T-helper 2 cell treated with Interferon-gamma antibody and Interleukin-4, amounts not matched to agents 5 μg/mL and 100 μg/mL, for 36 hours (primary cell): ENCODE results near the gene MYO1E.

Experiments used
- DNase-seq: peaks from one replicate; pipeline ENCODE4 v3.0.0; 2021; ENCODE audit warnings: low spot score
- H3K27ac Mint-ChIP-seq: one replicate; pipeline ENCODE4 v1.8.0; 2021; ENCODE audit warnings: mild to moderate bottlenecking, mixed read lengths
- H3K27me3 Mint-ChIP-seq: one replicate; pipeline ENCODE4 v1.8.0; 2021; ENCODE audit warnings: low read depth, mixed read lengths
- H3K36me3 Mint-ChIP-seq: one replicate; pipeline ENCODE4 v1.8.0; 2021; ENCODE audit warnings: low read depth, mixed read lengths
- H3K4me1 Mint-ChIP-seq: one replicate; pipeline ENCODE4 v1.8.0; 2021; ENCODE audit warnings: low read depth, mixed read lengths
- H3K4me3 Mint-ChIP-seq: one replicate; pipeline ENCODE4 v1.8.0; 2022; ENCODE audit warnings: mild to moderate bottlenecking, moderate library complexity, mixed read lengths
- H3K9me3 Mint-ChIP-seq: one replicate; pipeline ENCODE4 v1.8.0; 2021; ENCODE audit warnings: mixed read lengths

MYO1E gene

GRCh38 chr15:59376733-59377132 lies 4.1 kb upstream of the MYO1E start:
- Mint-ChIP-seq H3K36me3 (no peaks in the 10 kb centered on the region), H3K27me3 (peaks cover 42% of the 10 kb centered on the region)

GRCh38 chr15:59373215-59373614 lies 544 bp upstream of the MYO1E start:
- Mint-ChIP-seq H3K4me3 (peak overlapping the region; percentile 89), H3K27ac (no peak overlapping the region), H3K27me3 (peaks cover 56% of the 10 kb centered on the region), H3K9me3 (no peaks in the 10 kb centered on the region), H3K4me1 (peaks cover 28% of the 10 kb centered on the region), H3K36me3 (peaks cover 8% of the 10 kb centered on the region)
- DNase-seq = no peak

More at GRCh38 chr15:59376733-59377132, 4.1 kb upstream of the MYO1E start:
- no peak for DNase-seq
- no peak overlapping the region for H3K27ac Mint-ChIP-seq
- H3K9me3 Mint-ChIP-seq = no peaks in the 10 kb centered on the region
- no peak overlapping the region for H3K4me3 Mint-ChIP-seq
- peaks cover 9% of the 10 kb centered on the region for H3K4me1 Mint-ChIP-seq

GRCh38 chr15:59371458-59372351 lies 966 bp downstream of the MYO1E start:
- H3K27me3 Mint-ChIP-seq = peaks cover 56% of the 10 kb centered on the region
- peaks cover 8% of the 10 kb centered on the region for H3K36me3 Mint-ChIP-seq
- peaks cover 33% of the 10 kb centered on the region for H3K4me1 Mint-ChIP-seq
- H3K9me3 Mint-ChIP-seq = no peaks in the 10 kb centered on the region
- peak overlapping the region; percentile 98 for H3K4me3 Mint-ChIP-seq
- H3K27ac Mint-ChIP-seq = peak overlapping the region; percentile 91
- DNase-seq = no peak

- Mint-ChIP-seq H3K4me3 (no peak overlapping the region), H3K27ac (no peak overlapping the region), H3K4me1 (peaks cover 34% of the 10 kb centered on the region), H3K9me3 (no peaks in the 10 kb centered on the region), H3K36me3 (peaks cover 8% of the 10 kb centered on the region), H3K27me3 (peaks cover 50% of the 10 kb centered on the region)
- no peak for DNase-seq
Observed at GRCh38 chr15:59369597-59369996, 3.1 kb downstream of the MYO1E start.

GRCh38 chr15:59367022-59367451 lies 5.6 kb downstream of the MYO1E start:
- H3K27ac Mint-ChIP-seq = no peak overlapping the region
- no peak for DNase-seq
- peaks cover 13% of the 10 kb centered on the region for H3K36me3 Mint-ChIP-seq
- H3K27me3 Mint-ChIP-seq = peaks cover 39% of the 10 kb centered on the region
- H3K9me3 Mint-ChIP-seq = no peaks in the 10 kb centered on the region
- no peak overlapping the region for H3K4me3 Mint-ChIP-seq
- peaks cover 26% of the 10 kb centered on the region for H3K4me1 Mint-ChIP-seq

GRCh38 chr15:59366333-59367021 lies 6.2 kb downstream of the MYO1E start:
- Mint-ChIP-seq H3K27me3 (peaks cover 39% of the 10 kb centered on the region), H3K36me3 (peaks cover 13% of the 10 kb centered on the region), H3K4me3 (no peak overlapping the region), H3K27ac (no peak overlapping the region), H3K9me3 (no peaks in the 10 kb centered on the region), H3K4me1 (peaks cover 26% of the 10 kb centered on the region)
- no peak for DNase-seq

- H3K9me3 Mint-ChIP-seq = no peaks in the 10 kb centered on the region
- H3K36me3 Mint-ChIP-seq = peaks cover 4% of the 10 kb centered on the region
- H3K27ac Mint-ChIP-seq = no peak overlapping the region
- no peak overlapping the region for H3K4me3 Mint-ChIP-seq
- peaks cover 10% of the 10 kb centered on the region for H3K4me1 Mint-ChIP-seq
- DNase-seq = no peak
- H3K27me3 Mint-ChIP-seq = peaks cover 36% of the 10 kb centered on the region
Observed at GRCh38 chr15:59364248-59364647, 8.4 kb downstream of the MYO1E start.

- Mint-ChIP-seq H3K27ac (no peak overlapping the region), H3K4me3 (no peak overlapping the region), H3K9me3 (no peaks in the 10 kb centered on the region), H3K27me3 (peaks cover 40% of the 10 kb centered on the region), H3K36me3 (peaks cover 4% of the 10 kb centered on the region), H3K4me1 (peaks cover 6% of the 10 kb centered on the region)
- no peak for DNase-seq
Observed at GRCh38 chr15:59362331-59362730, 10.3 kb downstream of the MYO1E start.

GRCh38 chr15:59360896-59361295 lies 11.8 kb downstream of the MYO1E start:
- Mint-ChIP-seq H3K27me3 (peaks cover 40% of the 10 kb centered on the region), H3K27ac (no peak overlapping the region), H3K9me3 (no peaks in the 10 kb centered on the region), H3K36me3 (peaks cover 4% of the 10 kb centered on the region), H3K4me3 (no peak overlapping the region), H3K4me1 (peaks cover 4% of the 10 kb centered on the region)
- DNase-seq = no peak

- Mint-ChIP-seq H3K4me1 (peaks cover 10% of the 10 kb centered on the region), H3K4me3 (no peak overlapping the region), H3K27ac (no peak overlapping the region), H3K27me3 (peaks cover 44% of the 10 kb centered on the region), H3K36me3 (peaks cover 4% of the 10 kb centered on the region), H3K9me3 (no peaks in the 10 kb centered on the region)
- DNase-seq = no peak
Observed at GRCh38 chr15:59360305-59360704, 12.4 kb downstream of the MYO1E start.

GRCh38 chr15:59355730-59356129 lies 16.9 kb downstream of the MYO1E start:
- Mint-ChIP-seq H3K4me1 (peaks cover 41% of the 10 kb centered on the region), H3K9me3 (no peaks in the 10 kb centered on the region), H3K27me3 (peaks cover 43% of the 10 kb centered on the region), H3K4me3 (no peak overlapping the region), H3K36me3 (peaks cover 5% of the 10 kb centered on the region), H3K27ac (peak overlapping the region; percentile 33)
- no peak for DNase-seq

GRCh38 chr15:59354417-59355031 lies 18.1 kb downstream of the MYO1E start:
- Mint-ChIP-seq H3K4me3 (peak overlapping the region; percentile 58), H3K4me1 (peaks cover 52% of the 10 kb centered on the region), H3K27ac (peak overlapping the region; percentile 66), H3K27me3 (peaks cover 34% of the 10 kb centered on the region), H3K9me3 (no peaks in the 10 kb centered on the region), H3K36me3 (peaks cover 9% of the 10 kb centered on the region)
- DNase-seq = no peak

- Mint-ChIP-seq H3K27me3 (peaks cover 34% of the 10 kb centered on the region), H3K27ac (peak overlapping the region; percentile 84), H3K4me3 (peak overlapping the region; percentile 58), H3K4me1 (peaks cover 54% of the 10 kb centered on the region), H3K9me3 (no peaks in the 10 kb centered on the region), H3K36me3 (peaks cover 9% of the 10 kb centered on the region)
- DNase-seq = no peak
Observed at GRCh38 chr15:59353994-59354416, 18.7 kb downstream of the MYO1E start.

GRCh38 chr15:59352683-59353082 lies 20.0 kb downstream of the MYO1E start:
- peaks cover 32% of the 10 kb centered on the region for H3K27me3 Mint-ChIP-seq
- no peak for DNase-seq
- no peak overlapping the region for H3K4me3 Mint-ChIP-seq
- H3K27ac Mint-ChIP-seq = no peak overlapping the region
- peaks cover 57% of the 10 kb centered on the region for H3K4me1 Mint-ChIP-seq
- H3K36me3 Mint-ChIP-seq = peaks cover 9% of the 10 kb centered on the region
- no peaks in the 10 kb centered on the region for H3K9me3 Mint-ChIP-seq
